A549 (cell line): ENCODE data around the gene PUS1.

Experiments used
- EP300 ChIP-seq, 2 experiments: fragments of >200 bp; sonication (Bioruptor Twin); formaldehyde crosslinking; IDR thresholded peaks; 2 replicates in 1 of 2; 3 replicates in 1 of 2; pipeline ENCODE4 v1.6.1; 2016 to 2017
- JUN ChIP-seq, 2 experiments: fragments of >200 bp; sonication (Bioruptor Twin); formaldehyde crosslinking; IDR thresholded peaks; 2 replicates in 1 of 2; 3 replicates in 1 of 2; pipeline ENCODE4 v1.6.1; 2016 to 2017
- NFE2L2 ChIP-seq: fragments of 150-350 bp; conservative IDR thresholded peaks from 2 replicates; pipeline ENCODE4 v1.6.1; 2014; ENCODE audit warnings: low read length
- POLR2A ChIP-seq: IDR thresholded peaks from 2 replicates; pipeline ENCODE4 v1.6.1; 2012; ENCODE audit warnings: mild to moderate bottlenecking, low read length
- RAD21 ChIP-seq, 2 experiments: fragments of >200 bp in 1 of 2; sonication (Bioruptor Twin) in 1 of 2; formaldehyde crosslinking in 1 of 2; IDR thresholded peaks in 1 of 2; conservative IDR thresholded peaks in 1 of 2; 2 replicates in 1 of 2; 3 replicates in 1 of 2; pipeline ENCODE4 v1.6.1; 2012 to 2018; ENCODE audit warnings: inconsistent platforms in 1 of 2
- TF ChIP-seq, protein P1 (sequence below): fragments of >200 bp; sonication (Bioruptor Twin); formaldehyde crosslinking; IDR thresholded peaks from 3 replicates; pipeline ENCODE4 v1.5.1; 2016
- TF ChIP-seq, protein P2 (sequence below): fragments of 450-650 bp; IDR thresholded peaks from 2 replicates; pipeline ENCODE4 v1.6.1; 2014; ENCODE audit warnings: antibody characterized with exemption

DNA sequence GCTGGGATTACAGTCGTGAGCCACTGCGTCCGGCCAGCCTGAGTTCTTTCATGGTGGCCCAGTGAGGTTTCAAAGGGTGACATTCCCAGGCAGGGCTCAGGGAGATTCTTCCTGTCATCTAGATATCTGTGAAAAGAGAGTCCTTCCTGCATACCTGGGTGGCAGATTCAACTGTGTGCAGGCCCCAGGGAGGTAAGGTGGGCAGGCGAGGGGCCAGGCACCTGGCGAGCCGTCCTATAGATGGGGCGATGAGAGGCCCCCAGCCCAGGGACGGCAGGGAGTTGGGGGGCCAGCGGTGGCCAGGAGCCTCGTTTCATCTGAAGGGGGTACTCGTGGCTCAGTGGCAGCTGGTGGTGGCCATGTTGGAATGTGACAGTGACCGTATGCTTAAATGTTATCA is 13.6 kb downstream of the PUS1 start:
- TF ChIP-seq POLR2A (no peak), JUN (IDR thresholded peaks at IDR 0.05) (no peak), RAD21 (conservative IDR thresholded peaks at IDR 0.05 in 1 of 2, IDR thresholded peaks at IDR 0.05 in 1 of 2) (no peak), NFE2L2 (no peak), EP300 (IDR thresholded peaks at IDR 0.05) (no peak)
- TF ChIP-seq, protein P1, sequence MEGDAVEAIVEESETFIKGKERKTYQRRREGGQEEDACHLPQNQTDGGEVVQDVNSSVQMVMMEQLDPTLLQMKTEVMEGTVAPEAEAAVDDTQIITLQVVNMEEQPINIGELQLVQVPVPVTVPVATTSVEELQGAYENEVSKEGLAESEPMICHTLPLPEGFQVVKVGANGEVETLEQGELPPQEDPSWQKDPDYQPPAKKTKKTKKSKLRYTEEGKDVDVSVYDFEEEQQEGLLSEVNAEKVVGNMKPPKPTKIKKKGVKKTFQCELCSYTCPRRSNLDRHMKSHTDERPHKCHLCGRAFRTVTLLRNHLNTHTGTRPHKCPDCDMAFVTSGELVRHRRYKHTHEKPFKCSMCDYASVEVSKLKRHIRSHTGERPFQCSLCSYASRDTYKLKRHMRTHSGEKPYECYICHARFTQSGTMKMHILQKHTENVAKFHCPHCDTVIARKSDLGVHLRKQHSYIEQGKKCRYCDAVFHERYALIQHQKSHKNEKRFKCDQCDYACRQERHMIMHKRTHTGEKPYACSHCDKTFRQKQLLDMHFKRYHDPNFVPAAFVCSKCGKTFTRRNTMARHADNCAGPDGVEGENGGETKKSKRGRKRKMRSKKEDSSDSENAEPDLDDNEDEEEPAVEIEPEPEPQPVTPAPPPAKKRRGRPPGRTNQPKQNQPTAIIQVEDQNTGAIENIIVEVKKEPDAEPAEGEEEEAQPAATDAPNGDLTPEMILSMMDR, result no peak
- TF ChIP-seq, protein P2, sequence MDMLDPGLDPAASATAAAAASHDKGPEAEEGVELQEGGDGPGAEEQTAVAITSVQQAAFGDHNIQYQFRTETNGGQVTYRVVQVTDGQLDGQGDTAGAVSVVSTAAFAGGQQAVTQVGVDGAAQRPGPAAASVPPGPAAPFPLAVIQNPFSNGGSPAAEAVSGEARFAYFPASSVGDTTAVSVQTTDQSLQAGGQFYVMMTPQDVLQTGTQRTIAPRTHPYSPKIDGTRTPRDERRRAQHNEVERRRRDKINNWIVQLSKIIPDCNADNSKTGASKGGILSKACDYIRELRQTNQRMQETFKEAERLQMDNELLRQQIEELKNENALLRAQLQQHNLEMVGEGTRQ, result no peak
